ENCODE measurements around the gene DENND6A. TPM values are rescaled to one million over a fixed set of nuclear protein-coding genes. Genes with fewer than 3 reads are reported as not detected.

Gene DENND6A
- total and polyA plus RNA-seq, 2 of the 8 experiments (the other 6 are each of a cell fraction or from before 2014, with no cell fraction given), result 7.8 to 14.8 TPM

DNA sequence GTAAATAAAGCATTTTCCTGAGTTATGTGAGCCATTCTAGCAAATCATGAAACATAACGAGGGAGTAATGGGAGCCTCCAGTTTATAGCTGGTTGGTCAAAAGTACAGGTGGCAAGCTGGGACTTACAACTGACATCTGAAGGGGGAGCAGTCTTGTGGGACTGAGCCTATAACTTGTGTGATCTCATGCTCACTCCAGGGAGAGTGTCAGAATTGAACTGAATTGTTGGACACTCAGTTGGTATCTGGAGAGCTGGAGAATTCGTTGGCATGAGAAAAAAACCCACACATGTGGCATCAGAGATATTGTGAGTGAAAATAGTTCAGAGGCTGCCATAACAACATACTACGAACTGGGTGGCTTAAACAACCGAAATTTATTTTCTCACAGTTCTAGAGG, 22.8 kb upstream of the DENND6A start:
- Histone ChIP-seq H3K27me3 (replicated peaks in 1 of 4; ENCODE audit: control insufficient read depth in 3 of 4, extremely low read depth in 1 of 4, insufficient read depth in 3 of 4, low read length in 3 of 4) (no peaks in the 10 kb centered on the region), H3K79me1 (ENCODE audit: low read depth, low read length) (no peaks in the 10 kb centered on the region), H2BK120ac (replicated peaks; ENCODE audit: low read depth, low read length) (no peak overlapping the region), H4K8ac (ENCODE audit: extremely low read depth, insufficient read depth, low read length) (no peak overlapping the region), H3K23ac (ENCODE audit: insufficient read length) (no peak overlapping the region), H2AFZ (ENCODE audit: low read length) (no peak overlapping the region; the same call in 1 of the 2 replicates), H3K9ac (replicated peaks in 1 of 4; ENCODE audit: extremely low read depth in 1 of 4, low read depth in 3 of 4, low read length in 3 of 4) (no peak overlapping the region), H3K14ac (ENCODE audit: insufficient read length) (no peak overlapping the region), H3K23me2 (ENCODE audit: low read depth, low read length) (no peaks in the 10 kb centered on the region), H3K4me2 (ENCODE audit: insufficient read depth in 1 of 2, low read depth in 2 of 2, low read length in 2 of 2) (no peak overlapping the region), H2AK5ac (ENCODE audit: low read depth, low read length) (no peak overlapping the region), H3K27ac (ENCODE audit: low read depth, low read length) (no peak overlapping the region), H2BK5ac (ENCODE audit: low read depth, low read length) (no peak overlapping the region), H4K20me1 (replicated peaks in 1 of 2; ENCODE audit: control insufficient read depth in 1 of 2, insufficient read depth in 2 of 2, low read length in 2 of 2) (no peaks in the 10 kb centered on the region), H3K9me3 (ENCODE audit: insufficient read depth in 2 of 2, low read depth in 1 of 2, low read length in 1 of 2) (no peaks in the 10 kb centered on the region), H4K91ac (replicated peaks; ENCODE audit: insufficient read length, low read length) (no peak overlapping the region), H4K5ac (ENCODE audit: insufficient read length, low read depth, low read length) (no peak overlapping the region), H3K56ac (replicated peaks; ENCODE audit: insufficient read length, low read depth, low read length) (no peak overlapping the region), H3K18ac (ENCODE audit: extremely low read depth, low read length) (no peak overlapping the region), H3K4me1 (replicated peaks in 1 of 4; ENCODE audit: control insufficient read depth in 3 of 4, insufficient read depth in 4 of 4, low read length in 3 of 4) (no peaks in the 10 kb centered on the region), H2BK20ac (ENCODE audit: low read length) (no peak overlapping the region), H3K36me3 (ENCODE audit: control insufficient read depth in 2 of 4, insufficient read depth in 4 of 4, low read length in 3 of 4) (no peaks in the 10 kb centered on the region), H3K4ac (replicated peaks; ENCODE audit: insufficient read length, low read depth, low read length) (no peak overlapping the region), H2BK15ac (ENCODE audit: low read length) (no peak overlapping the region), H3K79me2 (ENCODE audit: control insufficient read depth in 1 of 2, insufficient read depth in 2 of 2, low read length in 2 of 2) (no peaks in the 10 kb centered on the region), H3K4me3 (ENCODE audit: extremely low read depth in 1 of 4, insufficient read depth in 2 of 4, low read depth in 3 of 4, low read length in 4 of 4) (no peak overlapping the region), H2BK12ac (ENCODE audit: low read depth, low read length) (no peak overlapping the region)
- ChIA-PET POLR2A (ENCODE audit: partially characterized antibody) (no interaction called here), CTCF (ENCODE audit: partially characterized antibody) (interaction anchor here (0.9 to 1.0 kb wide), 2 partner anchors 12 to 27 kb away, joined by 3 to 4 read pairs; no protein-coding TSS in a partner anchor)
- FAIRE-seq, result no peak
- 88% methylated on average over 4 of the region's 4 CpGs; no CpG with 5 or more reads in 1 of the 2 experiments for WGBS, 2 experiments (ENCODE audit: extremely low coverage in 1 of 2, insufficient coverage in 1 of 2, insufficient read length in 1 of 2, insufficient replicate concordance in 2 of 2, low coverage in 1 of 2, low lambda C conversion rate in 2 of 2, missing lambda C conversion rate in 1 of 2)
- DNase-seq (ENCODE audit: low read depth in 1 of 2, low spot score in 2 of 2), result no peak
- TF ChIP-seq CREB1 (IDR thresholded peaks at IDR 0.05) (no peak), CHD1 (IDR thresholded peaks at IDR 0.05; ENCODE audit: low read depth, low read length) (no peak), PHF8 (conservative IDR thresholded peaks at IDR 0.05; ENCODE audit: low read depth, low read length) (no peak), GTF2F1 (IDR thresholded peaks at IDR 0.05; ENCODE audit: borderline replicate concordance, low read depth, low read length) (no peak), ASH2L (IDR thresholded peaks at IDR 0.05; ENCODE audit: low read length) (no peak)
